G401 (cell line): ENCODE results near the gene PRKCH. TPM values are rescaled to one million over a fixed set of nuclear protein-coding genes. Genes with fewer than 3 reads are reported as not detected.

Experiments used
- total RNA-seq: library from RNA; depleted of rRNA; stranded (reverse); fragments of >200 nt; shearing (Covaris generic); gene quantifications from 2 replicates; pipeline ENCODE4 v1.2.3, GENCODE V29; 2014; rRNA removed

Gene PRKCH
- total RNA-seq, 1 experiment from 2014 or later = not detected

Other genes starting within 250 kb of the PRKCH start
- gene TMEM30B, start 40.2 kb upstream of the PRKCH start, total RNA-seq = not detected in 2 replicates